Prostate gland (tissue), 2 donors: Measurements from ENCODE around the gene COL2A1.

Experiments
- POLR2A ChIP-seq: fragments of 450-650 bp; IDR thresholded peaks from one replicate; pipeline ENCODE4 v1.6.1; 2016; ENCODE audit warnings: antibody characterized with exemption, mild to moderate bottlenecking
- POLR2AphosphoS5 ChIP-seq: sonication (generic); formaldehyde crosslinking; IDR thresholded peaks from one replicate; pipeline ENCODE4 v1.6.1; 2017; ENCODE audit warnings: antibody characterized with exemption
- TF ChIP-seq, protein P1 (sequence below), 4 experiments: fragments of 200-600 bp in 2 of 4; fragments of 450-650 bp in 2 of 4; sonication (generic) in 2 of 4; IDR thresholded peaks; 1 replicate in 3 of 4; 2 replicates in 1 of 4; pipeline ENCODE4 v1.5.1; 2016 to 2019; ENCODE audit warnings: antibody characterized with exemption in 4 of 4, mild to moderate bottlenecking in 2 of 4, moderate library complexity in 2 of 4

DNA sequence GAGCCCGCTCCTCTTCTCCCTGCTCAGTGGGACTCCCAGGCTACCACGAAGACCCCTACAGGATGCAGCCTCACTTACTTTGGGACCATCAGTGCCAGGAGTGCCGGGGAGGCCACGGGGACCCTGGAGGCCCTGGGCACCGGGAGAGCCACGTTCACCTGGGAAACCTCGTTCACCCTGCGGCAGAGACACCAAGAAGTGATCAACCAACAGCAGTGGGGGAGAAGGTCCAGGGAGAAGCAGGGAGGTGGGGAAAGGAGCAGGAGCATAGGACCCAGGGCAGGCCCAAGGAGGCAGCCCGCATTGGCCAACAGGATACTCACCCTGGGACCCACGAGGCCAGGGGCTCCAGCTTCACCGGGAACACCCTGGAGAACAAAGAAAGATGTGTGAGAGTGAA lies 21.5 kb downstream of the COL2A1 start:
- TF ChIP-seq, protein P1, sequence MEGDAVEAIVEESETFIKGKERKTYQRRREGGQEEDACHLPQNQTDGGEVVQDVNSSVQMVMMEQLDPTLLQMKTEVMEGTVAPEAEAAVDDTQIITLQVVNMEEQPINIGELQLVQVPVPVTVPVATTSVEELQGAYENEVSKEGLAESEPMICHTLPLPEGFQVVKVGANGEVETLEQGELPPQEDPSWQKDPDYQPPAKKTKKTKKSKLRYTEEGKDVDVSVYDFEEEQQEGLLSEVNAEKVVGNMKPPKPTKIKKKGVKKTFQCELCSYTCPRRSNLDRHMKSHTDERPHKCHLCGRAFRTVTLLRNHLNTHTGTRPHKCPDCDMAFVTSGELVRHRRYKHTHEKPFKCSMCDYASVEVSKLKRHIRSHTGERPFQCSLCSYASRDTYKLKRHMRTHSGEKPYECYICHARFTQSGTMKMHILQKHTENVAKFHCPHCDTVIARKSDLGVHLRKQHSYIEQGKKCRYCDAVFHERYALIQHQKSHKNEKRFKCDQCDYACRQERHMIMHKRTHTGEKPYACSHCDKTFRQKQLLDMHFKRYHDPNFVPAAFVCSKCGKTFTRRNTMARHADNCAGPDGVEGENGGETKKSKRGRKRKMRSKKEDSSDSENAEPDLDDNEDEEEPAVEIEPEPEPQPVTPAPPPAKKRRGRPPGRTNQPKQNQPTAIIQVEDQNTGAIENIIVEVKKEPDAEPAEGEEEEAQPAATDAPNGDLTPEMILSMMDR (IDR thresholded peaks at IDR 0.05): no peak
- no peak for TF ChIP-seq POLR2A
- no peak for TF ChIP-seq POLR2AphosphoS5
